Suppressor macrophage treated with lipopolysaccharide for 1 hour (primary cell): ENCODE measurements around the gene PTPRN2.
"Not testable (repeated sequence)": the region's sequence is repeated elsewhere in the genome, so short reads cannot be mapped to it uniquely, and the experiment has no call there.

ENCODE experiments used
- DNase-seq, 3 donors: peaks; one replicate each; pipeline ENCODE4 v3.0.0-alpha.2; 2020 to 2022

Gene PTPRN2

GRCh38 chr7:158414002-158414401 lies 173.6 kb downstream of the PTPRN2 start:
- no peak for DNase-seq

- DNase-seq = no peak
Observed at GRCh38 chr7:158411232-158411950, 176.2 kb downstream of the PTPRN2 start.

- DNase-seq = no peak
Observed at GRCh38 chr7:158410720-158411119, 176.9 kb downstream of the PTPRN2 start.

- DNase-seq = no peak
Observed at GRCh38 chr7:158409816-158410330, 177.8 kb downstream of the PTPRN2 start.

GRCh38 chr7:158409120-158409519 lies 178.5 kb downstream of the PTPRN2 start:
- no peak for DNase-seq

GRCh38 chr7:158408318-158408920 lies 179.2 kb downstream of the PTPRN2 start:
- DNase-seq = no peak

- DNase-seq = peak; percentile 42 to 59 (median 57)
Observed at GRCh38 chr7:158407581-158408317, 179.9 kb downstream of the PTPRN2 start.

- no peak for DNase-seq
Observed at GRCh38 chr7:158406801-158407200, 180.8 kb downstream of the PTPRN2 start.

- no peak for DNase-seq
Observed at GRCh38 chr7:158406364-158406763, 181.3 kb downstream of the PTPRN2 start.

GRCh38 chr7:158405771-158406170 lies 181.9 kb downstream of the PTPRN2 start:
- DNase-seq = not testable (repeated sequence)

GRCh38 chr7:158405324-158405723 lies 182.3 kb downstream of the PTPRN2 start:
- no peak for DNase-seq

GRCh38 chr7:158404031-158404761 lies 183.4 kb downstream of the PTPRN2 start:
- DNase-seq = peak in 1 of 3 donors; percentile 11

- no peak for DNase-seq
Observed at GRCh38 chr7:158403013-158403821, 184.4 kb downstream of the PTPRN2 start.

GRCh38 chr7:158402471-158402870 lies 185.2 kb downstream of the PTPRN2 start:
- DNase-seq = no peak

- no peak for DNase-seq
Observed at GRCh38 chr7:158401826-158402225, 185.8 kb downstream of the PTPRN2 start.

GRCh38 chr7:158401295-158401694 lies 186.3 kb downstream of the PTPRN2 start:
- DNase-seq = no peak

- DNase-seq = no peak
Observed at GRCh38 chr7:158400601-158401225, 186.9 kb downstream of the PTPRN2 start.

GRCh38 chr7:158399762-158400161 lies 187.9 kb downstream of the PTPRN2 start:
- no peak for DNase-seq

- no peak for DNase-seq
Observed at GRCh38 chr7:158398750-158399149, 188.9 kb downstream of the PTPRN2 start.

GRCh38 chr7:158397885-158398284 lies 189.7 kb downstream of the PTPRN2 start:
- no peak for DNase-seq
